ENCODE measurements around the gene DENND1A.

The DENND1A gene

DNA sequence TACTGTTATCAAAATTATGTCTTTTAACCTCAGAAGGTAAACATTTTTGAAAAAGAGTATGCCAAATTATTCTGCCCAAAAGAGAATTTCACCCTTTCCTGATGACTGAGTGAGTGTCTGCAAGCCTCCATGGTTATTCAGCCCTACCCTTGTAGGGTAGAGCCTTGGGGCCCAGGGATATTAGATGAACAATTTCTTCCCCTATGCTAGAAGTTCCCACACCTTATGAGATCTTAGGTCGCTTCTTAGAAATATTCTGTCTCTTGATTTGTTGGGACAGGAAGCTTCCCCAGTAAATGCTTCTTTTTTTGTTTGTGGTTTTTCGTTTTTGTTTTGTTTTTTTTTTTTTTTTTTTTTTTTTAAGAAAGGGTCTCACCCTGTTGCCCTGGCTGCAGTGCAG lies 570.8 kb downstream of the DENND1A start:
- no peak for DNase-seq

DNA sequence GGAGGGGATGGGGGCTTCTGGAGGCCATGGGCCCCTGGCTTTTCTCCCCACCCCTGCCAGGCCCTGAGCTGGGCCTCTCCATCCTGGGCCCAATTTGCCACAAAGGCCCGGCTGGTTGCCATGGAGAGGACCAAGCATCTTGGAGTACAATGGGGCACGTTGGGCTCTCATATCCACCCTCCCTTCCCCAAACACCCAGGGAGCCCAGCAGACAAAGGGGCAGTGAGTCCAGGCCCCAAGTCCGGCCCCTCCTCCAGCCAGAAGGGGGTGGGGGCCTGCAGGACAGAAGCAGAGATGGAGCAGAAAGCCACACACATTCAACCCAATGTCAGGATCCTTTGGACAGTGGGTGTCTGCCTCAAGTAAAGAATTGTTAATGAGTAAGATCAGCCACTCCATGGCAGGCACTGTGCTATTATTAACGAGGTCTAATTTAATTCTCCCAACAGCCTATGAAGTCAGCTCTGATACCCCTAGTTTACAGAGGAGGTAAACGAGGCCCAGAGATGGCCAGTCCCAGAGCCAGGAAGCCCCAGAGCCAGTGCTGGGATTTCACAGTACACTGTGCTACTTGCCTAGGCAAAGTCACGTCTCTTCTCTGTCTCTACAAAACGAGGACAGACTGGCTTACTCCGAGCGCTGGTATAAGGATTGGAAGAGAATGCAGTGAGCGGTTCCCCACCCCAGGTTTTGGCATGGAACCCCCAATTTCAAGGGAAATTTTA lies 571.6 kb downstream of the DENND1A start:
- no peak for DNase-seq

DNA sequence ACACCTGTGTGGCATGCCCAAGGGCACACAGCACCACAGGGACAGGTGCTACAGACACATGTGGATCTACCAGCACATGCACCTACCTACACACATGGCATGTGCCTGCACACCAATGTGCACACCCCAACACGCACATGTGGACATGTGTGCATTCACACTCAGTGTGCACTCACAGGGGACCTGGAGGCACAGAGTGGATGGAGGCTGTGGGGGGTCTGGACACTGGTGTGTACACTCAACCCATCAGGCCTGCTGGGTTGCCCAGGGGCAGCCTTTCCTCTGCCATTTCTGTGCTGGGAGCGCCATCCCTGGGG lies 572.2 kb downstream of the DENND1A start:
- no peak for DNase-seq

DNA sequence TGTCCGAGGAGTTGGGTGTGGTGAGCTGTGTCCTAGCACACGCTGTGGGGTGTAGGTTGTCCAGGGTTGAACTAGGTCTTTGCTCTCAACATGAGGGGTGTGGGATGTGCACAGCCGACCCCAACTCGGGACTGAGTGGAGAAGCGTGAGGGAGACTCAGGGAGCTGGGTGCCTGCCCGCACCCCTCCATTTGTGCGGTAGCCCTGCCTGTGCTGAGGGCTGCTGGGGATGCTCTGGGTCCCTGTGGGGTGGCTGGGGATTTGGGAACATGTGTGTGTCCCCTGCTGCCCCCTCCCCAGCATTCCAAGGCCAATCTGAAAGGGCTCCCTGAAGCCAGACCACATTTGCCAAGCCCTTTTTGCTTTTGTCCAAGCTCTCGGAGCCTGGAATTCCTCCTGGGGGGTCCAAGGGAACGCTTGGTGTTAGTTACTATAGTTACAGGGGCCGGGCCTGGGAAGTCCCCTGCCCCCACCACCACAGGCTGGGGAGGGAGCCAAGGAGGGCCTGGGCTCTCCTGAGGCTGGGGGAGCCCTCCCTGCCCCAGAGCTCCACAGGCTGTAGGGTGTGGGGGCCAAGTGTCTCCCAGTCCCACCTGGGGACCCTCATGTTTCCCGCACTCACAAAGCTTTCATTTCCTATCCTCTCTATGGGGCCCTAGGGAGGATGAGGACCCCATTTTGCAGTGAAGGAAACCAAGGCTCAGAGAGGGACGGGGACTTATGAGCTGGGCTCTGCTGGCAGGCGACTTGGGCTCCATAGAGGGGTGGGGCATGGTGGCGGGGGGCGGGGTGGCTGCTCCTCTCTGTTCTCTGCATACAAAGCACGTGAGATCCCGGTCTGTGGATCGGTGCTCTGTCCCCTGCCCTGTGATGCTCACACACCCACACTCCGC lies 572.8 kb downstream of the DENND1A start:
- no peak for DNase-seq

DNA sequence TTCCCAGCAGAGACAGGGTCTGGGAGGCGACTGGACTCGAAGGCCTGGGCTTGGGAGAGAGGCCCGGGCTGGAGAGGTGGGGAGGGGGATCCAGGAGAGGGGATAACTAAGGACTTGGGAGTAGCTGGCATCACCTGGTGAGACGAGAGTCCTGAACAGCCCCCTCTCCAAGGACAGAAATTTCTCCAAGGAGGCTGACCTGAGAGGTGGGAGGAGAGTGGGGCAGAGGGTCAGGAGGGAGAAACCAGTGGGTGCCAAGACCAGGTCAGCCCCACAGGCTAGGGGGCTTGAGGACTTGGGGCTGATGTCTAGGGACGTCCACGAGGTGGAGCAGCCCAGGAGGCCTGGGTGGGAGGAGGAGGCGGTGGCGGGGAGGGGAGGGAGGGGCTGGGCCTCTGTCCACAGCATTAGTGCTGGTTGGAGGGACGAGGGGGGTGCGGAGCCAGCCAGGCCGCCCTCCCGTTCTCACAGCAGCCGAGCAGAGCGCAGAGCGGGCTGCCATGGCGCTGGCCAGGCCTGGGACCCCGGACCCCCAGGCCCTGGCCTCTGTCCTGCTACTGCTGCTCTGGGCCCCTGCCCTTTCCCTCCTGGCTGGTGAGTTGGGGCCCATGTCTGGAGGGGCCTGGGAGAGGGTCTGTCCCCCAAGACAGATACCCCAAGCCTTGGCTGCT lies 574.0 kb downstream of the DENND1A start, which contains the start of gene CRB2:
TSS of gene CRB2 (plus strand) at position 437 of the 671 bp plus-strand sequence. CDS start at position 501, 64 bp downstream.
- DNase-seq: no peak

DNA sequence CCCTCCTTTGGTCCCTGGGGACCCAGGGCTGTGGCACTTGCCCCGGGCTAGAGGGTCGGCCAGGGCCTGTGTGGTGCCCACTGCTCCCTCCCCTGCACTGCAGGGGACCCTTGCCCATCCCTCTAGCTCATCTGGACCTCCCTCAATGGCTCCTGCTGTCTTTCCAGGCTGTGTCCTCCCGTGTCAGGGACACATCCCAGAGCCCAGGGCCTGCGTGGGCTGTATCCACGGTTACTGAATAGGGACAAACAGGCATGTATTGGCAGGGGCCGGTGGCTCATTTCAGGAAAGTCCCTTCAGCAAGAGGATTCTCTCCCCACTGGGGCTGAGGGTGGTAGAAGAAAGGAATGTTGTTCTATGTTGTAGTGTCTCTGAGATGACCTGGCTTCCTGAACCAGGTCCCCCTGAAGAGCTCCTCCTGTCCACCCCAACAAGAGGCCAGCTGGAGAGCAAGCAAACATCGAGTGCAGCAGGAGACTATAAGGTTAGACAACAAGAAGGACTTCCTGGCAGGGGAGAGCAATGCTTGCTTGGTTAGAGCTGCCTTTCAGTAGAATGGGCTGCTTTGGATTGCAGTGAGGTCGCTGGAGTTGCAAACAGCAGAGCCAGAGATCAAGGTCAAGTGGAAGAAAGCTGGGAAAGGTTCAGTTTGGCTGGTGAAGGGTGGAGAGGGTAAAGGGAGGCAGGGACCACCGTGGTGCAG lies 575.0 kb downstream of the DENND1A start:
- DNase-seq: no peak

DNA sequence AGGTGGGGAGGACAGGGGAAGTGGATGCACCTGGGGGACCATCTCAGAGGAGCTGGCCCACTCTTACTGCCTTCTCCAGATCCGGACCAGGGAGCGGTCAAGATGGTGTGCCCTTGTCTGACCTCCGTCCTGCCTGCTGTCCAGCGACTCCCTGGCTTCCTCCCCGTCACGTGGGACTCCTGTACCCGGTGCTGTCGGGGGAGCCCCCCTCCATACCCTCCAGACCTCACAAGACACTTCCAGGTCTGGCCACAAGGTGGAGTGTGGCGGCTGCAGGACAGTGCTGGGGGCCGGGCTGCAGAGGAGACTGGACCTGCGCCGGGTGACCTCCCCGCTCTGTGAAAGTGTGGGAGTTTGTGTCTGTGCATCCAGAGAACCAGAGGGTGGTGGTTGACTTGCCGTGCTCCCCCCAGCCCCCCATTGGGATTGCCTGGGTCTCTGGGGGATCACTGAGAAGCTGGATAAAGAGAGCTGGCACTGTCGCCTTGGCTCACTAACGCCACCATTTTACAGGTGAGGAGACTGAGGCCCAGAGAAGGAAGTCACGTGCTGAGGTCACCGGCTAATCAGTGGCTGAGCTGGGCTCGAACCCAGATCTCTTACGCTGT lies 575.8 kb downstream of the DENND1A start:
- DNase-seq: peak; percentile 44

DNA sequence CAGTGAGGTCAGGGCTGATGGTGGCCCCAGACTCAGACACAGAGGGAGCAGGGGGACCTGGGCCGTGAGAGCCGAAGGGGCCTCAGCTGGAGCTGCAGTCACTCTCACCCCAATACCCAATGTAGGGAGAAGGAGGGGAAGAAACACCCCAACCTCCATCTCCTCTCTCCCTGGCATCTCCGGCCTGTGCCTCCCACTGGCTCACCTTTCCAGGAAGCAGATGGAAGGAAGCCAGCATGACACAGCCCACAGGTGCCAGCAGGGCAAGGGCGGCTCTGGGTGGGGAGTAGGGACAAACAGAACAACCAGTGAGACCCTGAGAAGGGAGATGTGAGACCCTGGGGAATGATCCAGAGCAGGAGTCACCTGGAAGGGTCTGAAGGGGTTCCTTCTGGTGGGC lies 576.9 kb downstream of the DENND1A start:
- DNase-seq: no peak

DNA sequence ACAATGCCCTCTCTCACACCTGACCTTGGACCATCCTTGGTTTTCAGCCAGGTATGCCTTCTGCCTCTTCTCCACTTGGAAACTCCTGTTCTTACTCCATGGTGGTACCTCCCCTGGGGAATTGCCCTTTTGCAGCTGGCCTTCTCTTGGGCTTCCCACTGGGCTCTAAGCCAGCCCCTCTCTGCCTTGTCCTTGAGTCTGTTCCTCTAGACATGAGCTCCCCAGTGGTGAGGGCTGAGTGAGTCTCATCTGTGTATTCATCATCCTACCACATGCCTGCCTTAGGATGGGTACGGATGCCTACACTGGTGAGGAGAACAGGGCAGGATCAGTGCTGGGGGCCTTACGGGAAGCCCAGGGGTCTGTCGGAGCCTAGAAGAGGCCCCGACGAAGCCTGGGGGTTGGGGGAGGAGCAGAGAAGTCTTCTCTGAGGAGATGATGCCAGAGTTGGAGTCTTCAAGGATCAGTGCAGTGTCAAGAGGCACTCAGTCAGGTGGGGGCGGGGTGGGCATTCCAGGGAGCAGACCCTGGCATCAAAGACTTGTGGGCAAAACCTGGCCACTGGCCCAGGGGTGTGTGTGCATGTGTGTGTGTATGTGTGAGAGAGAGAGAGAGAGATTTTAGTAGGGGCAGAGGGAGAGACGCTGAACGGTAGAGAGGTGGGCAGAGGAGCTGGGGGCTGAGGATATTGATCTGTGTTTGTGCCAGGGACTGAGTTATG lies 579.2 kb downstream of the DENND1A start:
- no peak for DNase-seq

DNA sequence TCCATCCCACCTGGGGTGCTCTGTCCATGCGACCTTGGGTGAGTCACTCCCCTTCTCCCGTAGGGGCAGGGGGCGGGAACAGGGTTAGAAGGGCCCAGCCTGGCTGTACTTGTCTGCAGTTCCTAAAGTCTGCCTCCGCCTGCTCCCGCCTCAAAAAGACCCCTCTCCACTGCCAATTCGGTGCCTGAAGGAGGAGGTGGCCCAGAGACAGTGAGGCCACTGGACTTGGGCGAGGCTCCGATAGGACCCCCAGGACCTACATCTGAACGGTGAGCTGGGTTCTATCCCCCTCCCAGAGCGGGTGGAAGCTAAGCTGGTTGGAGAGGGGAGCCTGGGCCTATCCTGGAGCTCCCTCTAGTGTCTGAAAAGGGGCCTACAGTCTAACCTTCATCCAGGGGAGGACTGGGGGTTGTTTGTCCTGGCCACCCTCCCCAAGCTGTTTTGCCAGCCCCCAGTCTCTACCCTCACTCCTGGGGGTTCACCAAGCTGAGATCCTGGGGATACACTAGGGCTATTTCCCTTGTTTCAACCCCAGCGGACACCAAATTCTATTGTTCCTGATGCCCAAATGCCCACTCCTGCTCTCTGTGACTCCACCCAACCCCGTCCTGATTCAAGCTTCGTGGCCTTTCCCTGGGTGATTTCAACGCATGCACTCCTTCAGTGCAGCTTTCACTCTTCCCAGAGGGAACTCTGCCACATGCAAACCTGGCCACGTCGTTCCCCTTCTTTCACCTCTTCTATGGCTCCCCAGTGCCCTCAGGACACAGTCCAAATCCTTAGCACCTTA lies 580.0 kb downstream of the DENND1A start:
- peak; percentile 72 for DNase-seq

DNA sequence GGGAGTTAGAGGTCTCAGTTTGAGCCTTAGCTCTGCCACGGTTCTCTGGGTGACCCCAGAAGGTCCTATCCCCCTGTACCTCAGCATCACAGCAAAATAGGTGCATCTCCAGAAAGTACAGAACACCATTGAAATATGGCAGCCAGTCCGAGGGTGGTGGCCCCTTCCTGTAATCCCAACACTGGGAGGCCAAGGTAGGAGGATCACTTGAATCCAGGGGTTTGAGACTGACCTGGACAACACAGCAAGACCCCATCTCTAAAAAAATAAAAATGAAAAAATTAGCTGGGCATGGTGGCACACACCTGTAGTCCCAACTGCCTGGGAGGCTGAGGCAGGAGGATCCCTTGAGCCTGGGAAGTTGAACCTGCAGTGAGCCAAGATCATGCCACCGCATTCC lies 580.9 kb downstream of the DENND1A start:
- no peak for DNase-seq

DNA sequence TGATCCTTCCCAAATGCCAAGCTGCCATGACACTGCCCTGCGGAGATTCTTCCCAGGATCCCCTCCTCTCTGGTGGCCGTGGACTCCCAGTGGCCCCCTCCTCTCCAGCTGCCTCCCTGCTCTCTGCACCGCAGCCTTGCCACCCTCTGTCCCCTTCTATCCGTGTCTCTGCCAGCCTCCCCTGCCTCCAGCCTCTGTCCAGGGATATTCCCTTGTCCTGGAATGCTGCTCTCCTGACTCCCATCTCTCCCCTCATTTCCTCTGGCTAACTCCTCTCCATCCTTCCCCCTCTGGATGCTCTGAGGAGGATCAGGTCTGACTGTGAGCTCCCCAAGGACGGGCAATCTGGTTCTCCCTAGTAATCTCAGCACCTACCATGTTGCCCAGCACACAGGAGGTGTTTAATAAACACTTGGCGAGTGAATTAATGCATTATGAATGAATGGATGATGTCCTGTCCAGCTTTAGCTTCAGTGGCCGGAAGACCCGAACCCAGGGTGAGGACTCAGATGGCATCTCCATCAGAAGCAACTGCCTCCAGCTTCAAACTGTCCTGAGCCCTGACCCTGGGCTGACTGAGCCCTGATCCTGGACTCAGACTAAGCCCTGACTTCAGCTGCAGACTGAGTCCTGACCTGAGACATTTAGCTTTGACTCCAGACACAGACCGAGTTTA lies 581.5 kb downstream of the DENND1A start:
- no peak for DNase-seq

DNA sequence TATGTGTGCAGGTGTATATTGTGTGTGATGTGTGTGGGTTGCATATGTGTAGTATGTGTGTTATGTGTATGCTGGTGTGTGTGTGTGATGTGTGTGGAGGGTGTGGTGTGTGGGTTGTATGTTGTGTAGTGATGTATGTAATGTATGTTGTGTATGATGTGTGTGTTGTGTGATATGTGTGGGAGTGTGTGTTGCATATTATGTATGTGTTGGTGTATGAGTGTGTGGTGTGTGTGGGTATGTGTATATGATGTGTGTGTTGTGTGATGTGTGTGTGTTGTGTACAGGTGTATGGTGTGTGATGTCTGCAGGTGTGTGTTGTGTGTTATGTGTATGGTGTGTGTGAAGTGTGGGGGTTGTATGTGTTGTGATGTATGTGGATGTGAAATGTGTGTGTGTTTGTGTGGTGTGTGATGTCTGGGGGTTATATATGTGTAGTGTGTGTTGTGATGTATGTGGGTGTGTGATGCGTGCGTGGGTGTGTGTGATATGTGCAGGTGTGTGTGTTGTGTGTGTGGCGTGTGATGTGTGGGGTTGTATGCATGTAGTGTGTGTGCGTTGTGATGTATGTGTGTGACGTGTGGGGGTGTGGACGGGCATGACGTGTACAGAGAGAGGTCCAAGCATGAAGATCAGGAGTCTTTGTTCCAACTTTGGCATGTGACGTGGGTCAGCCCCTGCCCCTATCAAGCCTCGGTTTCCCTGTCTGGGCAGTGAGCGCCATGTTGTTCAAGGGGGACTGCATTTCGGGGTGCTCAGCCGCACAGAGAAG lies 582.5 kb downstream of the DENND1A start:
- no peak for DNase-seq

DNA sequence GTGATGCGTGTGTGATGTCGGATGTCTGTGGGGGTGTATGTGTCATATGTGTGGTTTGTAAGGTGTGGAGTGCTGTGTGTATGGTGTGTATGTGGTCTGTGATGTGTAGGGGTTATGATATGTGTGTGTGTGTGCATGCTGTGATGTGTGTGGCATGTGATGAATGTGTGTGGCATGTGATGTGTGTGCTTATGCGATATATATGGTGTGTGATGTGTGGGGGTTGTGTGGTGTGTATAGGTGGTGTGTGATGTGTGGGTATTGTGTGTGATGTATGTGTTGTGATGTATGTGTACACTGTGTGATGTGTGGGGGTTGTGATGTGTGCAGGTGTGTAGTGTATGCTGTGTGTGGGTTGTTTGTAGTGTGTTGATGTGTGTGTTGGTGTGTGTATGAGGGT lies 583.1 kb downstream of the DENND1A start:
- no peak for DNase-seq

DNA sequence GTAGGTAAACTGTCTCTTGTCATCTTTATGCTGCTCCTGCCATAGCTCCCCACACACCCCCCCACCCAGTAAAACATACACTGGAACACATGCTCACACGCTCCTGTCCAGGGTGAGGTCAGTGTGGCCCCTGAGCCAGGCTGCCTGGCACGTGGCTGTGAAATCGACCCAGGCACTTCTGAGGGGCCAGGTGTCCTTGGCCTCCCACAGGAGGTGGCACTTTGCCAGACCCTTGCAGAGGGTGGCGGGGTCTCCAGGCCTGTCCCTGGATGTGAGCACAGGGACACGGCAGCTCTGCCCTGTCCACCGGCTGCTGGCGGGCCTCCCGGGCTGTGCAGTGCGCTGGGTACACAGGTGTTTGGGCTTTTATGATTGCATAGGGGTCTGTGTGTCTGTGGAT lies 583.9 kb downstream of the DENND1A start:
- DNase-seq: no peak

DNA sequence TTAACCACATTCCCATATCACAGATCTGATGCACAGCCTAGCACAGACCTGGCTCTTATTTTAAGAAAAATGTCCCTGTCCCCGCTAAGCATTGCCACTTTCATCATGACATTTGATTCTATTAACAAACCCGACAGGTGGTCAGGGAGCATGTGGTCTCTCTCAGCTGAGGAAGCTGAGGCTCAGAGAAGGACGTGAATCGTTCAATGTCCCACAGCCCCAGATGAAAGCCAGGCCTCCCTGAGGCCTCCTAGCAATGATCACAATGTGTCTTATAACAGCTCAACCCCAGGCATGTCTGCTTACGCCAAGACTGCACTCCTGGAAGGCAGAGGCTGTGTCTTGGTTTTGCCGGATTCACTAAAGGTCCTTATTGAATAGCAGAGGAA lies 584.4 kb downstream of the DENND1A start:
- no peak for DNase-seq

DNA sequence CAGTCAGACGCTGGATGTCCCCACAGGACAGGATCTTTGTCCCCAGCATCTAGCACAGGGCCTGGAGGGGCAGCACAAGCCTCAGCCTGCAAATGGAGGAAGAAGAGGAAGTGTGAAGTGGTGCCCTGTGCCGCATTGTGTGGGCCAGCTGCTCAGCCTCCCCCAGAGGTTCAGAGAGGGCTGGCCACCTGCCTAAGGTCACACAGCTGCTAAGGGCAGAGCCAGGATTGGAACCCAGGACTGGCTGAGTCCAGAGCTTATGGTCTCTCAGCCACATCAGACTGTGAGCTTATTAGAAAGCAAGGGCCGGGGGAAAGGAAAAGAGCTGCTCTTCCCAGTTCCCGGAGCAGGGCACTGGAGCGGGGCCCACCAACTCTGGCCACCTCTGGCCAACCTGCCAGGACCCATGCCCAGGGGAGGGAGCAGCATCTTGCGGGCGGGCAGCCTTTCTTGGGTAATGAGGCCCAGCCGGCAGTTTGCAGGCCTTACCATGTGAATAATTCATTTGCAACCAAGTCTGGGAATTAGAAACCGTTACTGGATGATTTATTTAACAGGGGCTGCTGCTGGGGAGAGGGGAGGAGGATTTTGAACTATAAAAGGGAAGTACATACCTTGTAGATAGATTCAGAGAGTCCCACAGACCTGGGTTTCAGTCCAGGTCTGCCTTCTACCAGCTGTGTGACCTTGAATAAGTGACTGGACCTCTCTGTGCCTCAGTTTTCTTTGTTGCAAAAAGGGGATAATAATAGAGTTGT lies 585.6 kb downstream of the DENND1A start:
- no peak for DNase-seq

DNA sequence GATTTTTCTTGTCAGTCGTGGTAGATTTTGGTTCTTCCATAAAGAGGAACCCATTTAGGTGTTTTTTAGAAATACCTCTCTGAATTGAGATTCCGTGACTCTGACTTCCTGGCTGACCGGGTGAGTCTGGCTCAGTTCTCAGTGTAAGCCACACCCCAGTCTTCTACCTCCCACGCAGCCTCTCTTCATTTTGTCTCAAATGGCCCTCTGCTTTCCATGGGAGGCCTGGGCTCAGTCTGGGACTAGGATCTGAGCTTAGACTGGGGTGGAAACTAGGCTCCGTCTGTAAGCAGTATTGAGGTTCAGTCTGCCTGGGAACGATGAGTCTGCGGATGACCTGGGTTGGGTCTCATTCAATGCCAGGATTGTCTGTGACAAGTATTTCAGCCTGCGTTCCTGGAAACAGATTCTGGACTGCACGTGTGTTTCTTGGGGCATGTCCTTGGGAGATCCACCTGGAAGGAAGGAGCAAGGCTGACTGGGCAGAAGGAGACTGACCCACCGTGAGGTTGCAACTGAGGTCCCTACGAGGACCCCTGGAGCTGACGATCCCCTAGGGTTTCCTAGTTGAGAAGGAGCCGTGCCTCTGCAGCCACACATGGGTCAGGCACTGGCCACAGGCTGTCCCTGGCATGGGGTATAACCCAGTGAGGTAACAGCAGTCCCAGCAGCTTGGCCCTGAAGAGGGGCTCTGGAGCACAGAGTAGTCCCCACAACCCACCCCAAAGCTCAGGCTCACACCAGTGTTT lies 586.3 kb downstream of the DENND1A start:
- no peak for DNase-seq

Data from CD4-positive, alpha-beta T cell treated with Interleukin-12 subunit alpha and Interleukin-12 subunit beta, for 1 hour (primary cell).